Osteocyte (in vitro differentiated cells): Measurements from ENCODE around the gene KRT73. TPM values are rescaled to one million over a fixed set of nuclear protein-coding genes. Genes with fewer than 3 reads are reported as not detected.
A peak's percentile ranks its signal among the peaks of the same experiment; 100 is the strongest.

Source experiments
- DNase-seq: peaks from one replicate; pipeline ENCODE4 v3.0.0; 2021; ENCODE audit warnings: mixed read lengths; ENCODE audit not compliant: unreplicated experiment; ENCODE audit errors: extremely low spot score
- H3K27ac Mint-ChIP-seq: one replicate; pipeline ENCODE4 v1.8.0; 2021; ENCODE audit warnings: mild to moderate bottlenecking, mixed read lengths; ENCODE audit not compliant: unreplicated experiment
- H3K27me3 Mint-ChIP-seq: one replicate; pipeline ENCODE4 v1.8.0; 2021; ENCODE audit warnings: mixed read lengths; ENCODE audit not compliant: unreplicated experiment
- H3K36me3 Mint-ChIP-seq: one replicate; pipeline ENCODE4 v1.8.0; 2021; ENCODE audit warnings: mixed read lengths; ENCODE audit not compliant: unreplicated experiment
- H3K4me1 Mint-ChIP-seq: one replicate; pipeline ENCODE4 v1.8.0; 2021; ENCODE audit warnings: mixed read lengths; ENCODE audit not compliant: unreplicated experiment
- H3K4me3 Mint-ChIP-seq: one replicate; pipeline ENCODE4 v1.8.0; 2021; ENCODE audit warnings: mild to moderate bottlenecking, moderate library complexity, mixed read lengths; ENCODE audit not compliant: unreplicated experiment
- H3K9me3 Mint-ChIP-seq: one replicate; pipeline ENCODE4 v1.8.0; 2021; ENCODE audit warnings: mixed read lengths; ENCODE audit not compliant: unreplicated experiment
- total RNA-seq: library from RNA; stranded (reverse); gene quantifications from 2 replicates; pipeline ENCODE4 v1.2.1, GENCODE V29; 2021
- TF ChIP-seq, protein P1 (sequence below): fragments of 200-600 bp; sonication (generic); IDR thresholded peaks from 2 replicates; pipeline ENCODE4 v1.5.0; 2021; ENCODE audit warnings: antibody characterized with exemption, mild to moderate bottlenecking, moderate library complexity

The KRT73 gene
- total RNA-seq, 1 donor from 2014 or later, result not detected

DNA sequence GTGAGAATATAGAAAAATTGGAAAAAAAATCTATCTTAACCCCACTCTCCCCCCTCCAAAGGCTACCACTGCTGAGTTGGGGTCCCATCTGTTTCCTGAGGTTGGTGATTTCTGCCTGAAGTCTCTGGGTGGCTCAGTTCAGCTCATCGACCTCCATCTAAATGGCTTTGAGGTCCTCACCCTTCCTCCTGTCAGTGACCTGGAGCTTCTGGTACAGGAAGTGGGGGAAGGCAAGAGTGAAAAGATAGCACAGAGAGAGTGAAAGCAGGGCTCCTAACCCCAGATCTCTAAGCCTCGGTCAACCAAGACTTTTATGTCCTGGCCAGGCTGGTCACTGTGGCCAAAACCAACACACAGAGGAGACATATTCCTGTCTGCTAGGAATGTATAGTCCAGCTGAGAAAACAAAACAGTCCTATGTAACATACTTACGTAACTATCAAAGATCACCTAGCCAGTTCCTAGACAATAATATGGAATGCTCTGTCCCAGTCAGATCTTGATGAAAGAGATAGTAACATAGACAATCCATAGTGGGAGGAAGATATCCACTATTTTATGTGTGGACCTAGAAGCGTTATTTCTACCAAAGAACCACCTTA lies 12.3 kb upstream of the KRT73 start:
- Mint-ChIP-seq H3K27ac (no peak overlapping the region), H3K36me3 (no peaks in the 10 kb centered on the region)

DNA sequence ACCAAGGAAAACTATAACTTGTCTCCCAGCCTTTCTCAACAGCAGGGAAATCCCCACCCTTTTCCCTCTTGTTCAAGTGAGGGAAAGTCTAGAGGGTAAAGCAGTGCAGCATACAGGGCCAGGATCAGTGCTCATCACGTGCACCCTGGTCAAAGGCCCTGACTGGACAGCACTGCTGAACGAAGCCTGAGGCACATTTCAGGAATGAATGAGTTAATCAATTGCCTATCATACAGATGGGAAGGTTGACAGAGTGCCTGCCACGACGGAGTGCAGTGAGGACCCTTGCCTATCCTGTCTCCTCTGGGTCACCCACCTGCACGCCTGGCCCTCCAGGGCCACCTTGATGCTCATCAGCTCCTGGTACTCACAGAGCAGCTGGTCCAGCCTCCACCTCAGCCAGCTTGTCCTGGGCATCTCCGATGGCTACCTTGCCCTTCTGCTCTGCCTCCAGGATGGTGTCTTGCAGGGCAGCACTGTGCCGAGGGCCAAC lies 11.7 kb upstream of the KRT73 start:
- DNase-seq, result peak; percentile 70
- H3K36me3 Mint-ChIP-seq, result no peaks in the 10 kb centered on the region
- H3K27me3 Mint-ChIP-seq, result peaks cover 62% of the 10 kb centered on the region
- H3K9me3 Mint-ChIP-seq, result no peaks in the 10 kb centered on the region
- TF ChIP-seq, protein P1, sequence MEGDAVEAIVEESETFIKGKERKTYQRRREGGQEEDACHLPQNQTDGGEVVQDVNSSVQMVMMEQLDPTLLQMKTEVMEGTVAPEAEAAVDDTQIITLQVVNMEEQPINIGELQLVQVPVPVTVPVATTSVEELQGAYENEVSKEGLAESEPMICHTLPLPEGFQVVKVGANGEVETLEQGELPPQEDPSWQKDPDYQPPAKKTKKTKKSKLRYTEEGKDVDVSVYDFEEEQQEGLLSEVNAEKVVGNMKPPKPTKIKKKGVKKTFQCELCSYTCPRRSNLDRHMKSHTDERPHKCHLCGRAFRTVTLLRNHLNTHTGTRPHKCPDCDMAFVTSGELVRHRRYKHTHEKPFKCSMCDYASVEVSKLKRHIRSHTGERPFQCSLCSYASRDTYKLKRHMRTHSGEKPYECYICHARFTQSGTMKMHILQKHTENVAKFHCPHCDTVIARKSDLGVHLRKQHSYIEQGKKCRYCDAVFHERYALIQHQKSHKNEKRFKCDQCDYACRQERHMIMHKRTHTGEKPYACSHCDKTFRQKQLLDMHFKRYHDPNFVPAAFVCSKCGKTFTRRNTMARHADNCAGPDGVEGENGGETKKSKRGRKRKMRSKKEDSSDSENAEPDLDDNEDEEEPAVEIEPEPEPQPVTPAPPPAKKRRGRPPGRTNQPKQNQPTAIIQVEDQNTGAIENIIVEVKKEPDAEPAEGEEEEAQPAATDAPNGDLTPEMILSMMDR, result no peak
- H3K4me3 Mint-ChIP-seq, result no peak overlapping the region
- H3K27ac Mint-ChIP-seq, result no peak overlapping the region
- H3K4me1 Mint-ChIP-seq, result no peaks in the 10 kb centered on the region

More for the DNA sequence above, 12.3 kb upstream of the KRT73 start:
- DNase-seq, result no peak
- H3K27me3 Mint-ChIP-seq, result peaks cover 58% of the 10 kb centered on the region
- no peaks in the 10 kb centered on the region for H3K4me1 Mint-ChIP-seq
- TF ChIP-seq, protein P1, result no peak
- no peaks in the 10 kb centered on the region for H3K9me3 Mint-ChIP-seq
- no peak overlapping the region for H3K4me3 Mint-ChIP-seq

DNA sequence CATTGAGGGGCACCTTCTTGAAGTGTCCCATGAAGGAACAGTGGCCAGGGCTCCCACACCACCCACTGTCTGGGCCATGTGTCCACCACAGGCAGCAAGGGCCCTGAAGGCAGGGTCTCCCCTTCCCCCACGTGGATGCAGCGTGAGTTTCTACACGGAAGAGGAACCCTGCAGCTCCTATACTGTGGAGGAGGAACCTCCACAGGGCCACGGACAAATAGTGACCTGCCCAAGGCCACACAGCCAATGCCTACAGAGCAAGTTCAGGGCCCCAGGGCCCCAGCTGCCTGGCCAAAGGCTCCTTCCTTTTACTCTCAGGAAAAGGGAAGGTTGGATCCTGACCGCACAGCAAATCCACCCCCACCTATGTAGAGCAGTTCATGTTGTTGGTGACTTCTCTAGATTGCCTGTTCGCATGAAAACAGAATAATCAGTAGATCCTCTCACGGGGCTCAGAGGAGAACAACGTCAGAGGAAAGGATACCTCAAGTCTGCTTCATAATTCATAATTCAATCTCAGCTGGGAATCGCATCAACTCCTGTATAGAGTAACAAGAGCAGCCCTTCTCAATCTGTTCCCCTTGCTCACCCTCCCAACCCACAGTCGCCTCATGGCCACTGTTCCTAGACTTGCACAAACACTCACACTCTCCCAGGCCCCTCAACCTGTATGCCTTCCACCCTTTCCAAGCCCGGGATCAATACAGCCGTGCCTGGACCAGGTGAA lies 11.1 kb upstream of the KRT73 start:
- Mint-ChIP-seq H3K4me3 (no peak overlapping the region), H3K36me3 (no peaks in the 10 kb centered on the region), H3K27ac (no peak overlapping the region), H3K4me1 (no peaks in the 10 kb centered on the region), H3K27me3 (peaks cover 68% of the 10 kb centered on the region), H3K9me3 (no peaks in the 10 kb centered on the region)
- DNase-seq, result peak; percentile 54
- TF ChIP-seq, protein P1, result no peak

DNA sequence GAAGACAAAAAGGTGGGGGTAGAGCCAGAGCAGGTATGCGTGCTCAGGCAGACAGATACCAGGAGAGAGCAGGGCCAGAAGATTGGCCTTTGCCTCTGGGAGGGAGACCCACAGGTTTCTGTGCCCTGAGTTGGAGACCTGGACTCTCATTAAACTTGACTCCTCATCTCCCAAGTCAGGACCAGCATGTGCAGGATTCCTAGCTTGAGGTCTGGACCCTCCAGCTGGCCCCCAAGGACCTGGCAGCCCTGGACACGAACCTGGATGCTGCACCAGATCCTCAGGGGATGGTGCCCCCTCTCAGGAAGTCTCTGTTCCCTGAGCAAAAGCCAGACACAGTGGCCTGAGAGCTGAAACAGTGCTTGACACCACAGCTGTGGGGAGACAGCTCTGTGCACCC lies 10.5 kb upstream of the KRT73 start:
- TF ChIP-seq, protein P1, result no peak
- Mint-ChIP-seq H3K27ac (no peak overlapping the region), H3K4me3 (no peak overlapping the region), H3K36me3 (no peaks in the 10 kb centered on the region), H3K27me3 (peaks cover 71% of the 10 kb centered on the region), H3K4me1 (no peaks in the 10 kb centered on the region), H3K9me3 (no peaks in the 10 kb centered on the region)
- peak; percentile 65 for DNase-seq

DNA sequence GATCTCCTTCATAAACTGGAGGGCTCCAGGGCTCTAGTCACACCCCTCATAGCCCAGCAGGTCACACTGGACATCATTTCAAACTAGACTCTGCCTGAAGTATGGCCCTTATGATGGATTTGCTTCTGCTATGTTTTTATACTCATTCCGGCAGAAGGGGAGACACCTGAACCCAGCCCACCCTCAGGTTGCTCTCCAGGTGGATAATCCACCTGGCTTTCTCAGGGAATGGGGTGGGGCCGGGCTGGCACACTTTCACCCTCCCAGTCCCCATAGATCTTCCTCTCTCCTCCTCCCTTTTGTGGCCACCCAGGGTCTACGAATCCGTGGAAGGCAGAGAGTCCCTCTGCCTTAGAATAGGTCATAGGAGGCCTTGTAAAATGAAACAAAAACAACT lies 9.8 kb upstream of the KRT73 start:
- Mint-ChIP-seq H3K9me3 (no peaks in the 10 kb centered on the region), H3K4me3 (no peak overlapping the region), H3K4me1 (no peaks in the 10 kb centered on the region), H3K36me3 (no peaks in the 10 kb centered on the region), H3K27me3 (peaks cover 72% of the 10 kb centered on the region), H3K27ac (no peak overlapping the region)
- TF ChIP-seq, protein P1, result no peak
- peak; percentile 53 for DNase-seq
